Tibial nerve (tissue), 4 donors: ENCODE results near the gene CCDC177. TPM values are rescaled to one million over a fixed set of nuclear protein-coding genes. Genes with fewer than 3 reads are reported as not detected.

Source experiments
- DNase-seq, 2 donors: peaks; one replicate each; pipeline ENCODE4 v3.0.0-alpha.2; 2019; ENCODE audit warnings: low spot score in 2 of 2
- H3K27ac ChIP-seq, 4 donors: fragments of 200-600 bp; sonication (generic) in 3 of 4; one replicate each; pipeline ENCODE4 v1.5.1; 2017 to 2019; ENCODE audit warnings: mild to moderate bottlenecking in 1 of 4
- H3K27me3 ChIP-seq, 2 donors: fragments of 200-600 bp; sonication (generic) in 1 of 2; one replicate each; pipeline versions ENCODE4 v1.5.1 to v1.6.0; 2017 to 2019
- H3K36me3 ChIP-seq, 3 donors: fragments of 200-600 bp; sonication (generic); one replicate each; pipeline ENCODE4 v1.5.1; 2018 to 2019
- H3K4me1 ChIP-seq, 4 donors: fragments of 200-600 bp; sonication (generic) in 3 of 4; one replicate each; pipeline ENCODE4 v1.5.1; 2017 to 2019
- H3K4me3 ChIP-seq, 4 donors: fragments of 200-600 bp; sonication (generic) in 3 of 4; one replicate each; pipeline ENCODE4 v1.5.1; 2017 to 2019; ENCODE audit warnings: mild to moderate bottlenecking in 1 of 4, moderate library complexity in 1 of 4
- H3K9me3 ChIP-seq, 4 donors: fragments of 200-600 bp; sonication (generic) in 3 of 4; one replicate each; pipeline ENCODE4 v1.5.1; 2017 to 2019
- EP300 ChIP-seq, 2 donors: sonication (generic); formaldehyde crosslinking; IDR thresholded peaks; one replicate each; pipeline ENCODE4 v1.6.1; 2017; ENCODE audit warnings: antibody characterized with exemption in 2 of 2, mild to moderate bottlenecking in 1 of 2
- POLR2A ChIP-seq, 2 donors: fragments of 450-650 bp; IDR thresholded peaks; one replicate each; pipeline ENCODE4 v1.6.1; 2017; ENCODE audit warnings: antibody characterized with exemption in 2 of 2, mild to moderate bottlenecking in 2 of 2, moderate library complexity in 2 of 2
- WGBS, 2 donors: methylation state at CpG; one replicate each; pipeline ENCODE4 v1.1.5; 2018; 5-methylcytosine and 5-hydroxymethylcytosine counted together
- total RNA-seq, 4 donors: library from RNA; depleted of rRNA; stranded (reverse); fragments of >200 nt; gene quantifications; one replicate each; pipeline ENCODE4 v1.1.0, GENCODE V29; 2016
- TF ChIP-seq, protein P1 (sequence below), 5 experiments: fragments of 200-600 bp in 3 of 5; fragments of 450-650 bp in 2 of 5; sonication (generic) in 3 of 5; IDR thresholded peaks; one replicate each; pipeline ENCODE4 v1.5.1; 2016 to 2019; ENCODE audit warnings: antibody characterized with exemption in 5 of 5, mild to moderate bottlenecking in 3 of 5, moderate library complexity in 2 of 5

CCDC177 gene
- total RNA-seq, 4 donors from 2014 or later, result not detected

DNA sequence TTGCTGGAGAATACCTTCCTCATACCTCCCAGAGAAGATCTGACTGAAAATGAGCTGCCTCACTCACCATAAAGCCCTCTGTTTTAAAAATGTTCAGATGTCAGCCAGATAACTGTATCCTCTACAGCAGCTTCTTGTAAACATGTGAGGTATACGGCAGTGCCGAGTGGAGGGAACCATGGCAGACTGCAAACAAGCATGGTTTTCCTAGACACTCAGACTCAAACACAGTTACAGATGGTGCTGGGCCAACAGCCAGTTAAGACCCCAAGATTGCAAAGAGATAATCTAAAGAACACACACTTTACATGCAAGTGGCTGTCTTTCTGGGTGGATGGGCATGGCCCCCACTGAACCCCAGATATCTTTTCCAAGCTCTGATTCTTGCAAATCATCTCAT is 16.6 kb upstream of the CCDC177 start:
- H3K4me3 ChIP-seq, result no peak overlapping the region
- no peak overlapping the region for H3K27ac ChIP-seq
- H3K4me1 ChIP-seq, result peaks cover 0 to 11% (median 4%) of the 10 kb centered on the region in 4 donors
- H3K9me3 ChIP-seq, result no peaks in the 10 kb centered on the region
- 91 to 93% methylated on average over 2 of the region's 2 CpGs for WGBS, 2 donors
- DNase-seq, result no peak
- no peaks in the 10 kb centered on the region for H3K27me3 ChIP-seq
- H3K36me3 ChIP-seq, result no peaks in the 10 kb centered on the region
- TF ChIP-seq EP300 (IDR thresholded peaks at IDR 0.05) (no peak), POLR2A (IDR thresholded peaks at IDR 0.05) (no peak)
- TF ChIP-seq, protein P1, sequence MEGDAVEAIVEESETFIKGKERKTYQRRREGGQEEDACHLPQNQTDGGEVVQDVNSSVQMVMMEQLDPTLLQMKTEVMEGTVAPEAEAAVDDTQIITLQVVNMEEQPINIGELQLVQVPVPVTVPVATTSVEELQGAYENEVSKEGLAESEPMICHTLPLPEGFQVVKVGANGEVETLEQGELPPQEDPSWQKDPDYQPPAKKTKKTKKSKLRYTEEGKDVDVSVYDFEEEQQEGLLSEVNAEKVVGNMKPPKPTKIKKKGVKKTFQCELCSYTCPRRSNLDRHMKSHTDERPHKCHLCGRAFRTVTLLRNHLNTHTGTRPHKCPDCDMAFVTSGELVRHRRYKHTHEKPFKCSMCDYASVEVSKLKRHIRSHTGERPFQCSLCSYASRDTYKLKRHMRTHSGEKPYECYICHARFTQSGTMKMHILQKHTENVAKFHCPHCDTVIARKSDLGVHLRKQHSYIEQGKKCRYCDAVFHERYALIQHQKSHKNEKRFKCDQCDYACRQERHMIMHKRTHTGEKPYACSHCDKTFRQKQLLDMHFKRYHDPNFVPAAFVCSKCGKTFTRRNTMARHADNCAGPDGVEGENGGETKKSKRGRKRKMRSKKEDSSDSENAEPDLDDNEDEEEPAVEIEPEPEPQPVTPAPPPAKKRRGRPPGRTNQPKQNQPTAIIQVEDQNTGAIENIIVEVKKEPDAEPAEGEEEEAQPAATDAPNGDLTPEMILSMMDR (IDR thresholded peaks at IDR 0.05), result no peak

DNA sequence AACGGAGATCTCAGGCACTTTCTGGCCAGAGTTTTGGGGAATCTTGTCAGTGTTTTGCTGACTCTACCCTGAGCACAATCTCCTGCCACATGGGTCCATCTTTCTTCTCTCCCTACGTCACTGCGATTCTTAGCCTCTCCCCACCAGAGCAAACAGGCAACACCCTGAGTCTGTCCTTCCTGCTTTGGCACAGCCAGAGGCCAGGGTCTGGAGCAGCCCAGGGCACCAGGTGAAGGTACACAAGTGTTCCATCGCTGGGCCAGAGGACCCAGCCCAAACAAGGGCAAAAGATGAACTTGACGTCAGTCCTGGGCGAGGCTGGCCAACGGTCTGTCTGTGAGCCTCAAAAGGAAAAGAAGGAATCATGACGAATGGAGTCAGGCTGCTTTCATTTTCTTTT is 12.7 kb upstream of the CCDC177 start:
- Histone ChIP-seq H3K4me1 (peaks cover 0 to 4% (median 0%) of the 10 kb centered on the region in 4 donors), H3K9me3 (no peaks in the 10 kb centered on the region), H3K4me3 (no peak overlapping the region), H3K36me3 (no peaks in the 10 kb centered on the region), H3K27ac (peak overlapping the region in 1 of 4 donors; percentile 57), H3K27me3 (no peaks in the 10 kb centered on the region)
- 70% methylated on average over 8 of the region's 8 CpGs for WGBS, 2 donors
- DNase-seq, result no peak
- TF ChIP-seq, protein P1 (IDR thresholded peaks at IDR 0.05), result no peak
- TF ChIP-seq EP300 (IDR thresholded peaks at IDR 0.05), result peak in 1 of 2 donors; percentile 11

DNA sequence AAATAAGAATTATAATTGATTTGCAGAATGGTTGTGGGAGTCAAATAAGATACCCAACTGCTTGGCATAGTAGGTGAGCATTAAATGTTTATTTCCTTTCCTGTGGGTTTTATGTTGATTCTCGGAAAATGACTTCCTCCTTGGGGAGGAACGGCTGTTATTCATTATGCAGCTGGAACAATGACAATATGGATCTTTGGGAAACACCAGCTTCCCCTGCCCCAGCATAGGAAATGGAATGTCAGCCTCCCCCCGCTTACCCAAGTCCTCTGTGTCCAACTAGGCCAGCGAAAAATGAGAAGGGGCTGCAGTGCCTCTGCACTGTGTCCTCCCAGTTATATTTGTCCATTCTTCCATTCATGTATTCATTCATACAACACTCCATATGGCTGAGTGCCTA is 11.7 kb upstream of the CCDC177 start:
- Histone ChIP-seq H3K27ac (no peak overlapping the region), H3K4me1 (peaks cover 0 to 4% (median 0%) of the 10 kb centered on the region in 4 donors), H3K36me3 (no peaks in the 10 kb centered on the region), H3K9me3 (no peaks in the 10 kb centered on the region), H3K27me3 (no peaks in the 10 kb centered on the region), H3K4me3 (no peak overlapping the region)
- 57 to 75% methylated on average over 4 of the region's 4 CpGs for WGBS, 2 donors
- no peak for DNase-seq
- TF ChIP-seq, protein P1 (IDR thresholded peaks at IDR 0.05), result no peak
- TF ChIP-seq EP300 (IDR thresholded peaks at IDR 0.05) (no peak), POLR2A (IDR thresholded peaks at IDR 0.05) (no peak)

GRCh38 chr14:69584389-69584788 is 9.7 kb upstream of the CCDC177 start:
- no peak for DNase-seq
- WGBS, 2 donors, result 91 to 100% methylated on average over 1 of the region's 1 CpG
- H3K27me3 ChIP-seq, result no peaks in the 10 kb centered on the region
- H3K27ac ChIP-seq, result no peak overlapping the region
- TF ChIP-seq EP300 (IDR thresholded peaks at IDR 0.05) (no peak), POLR2A (IDR thresholded peaks at IDR 0.05) (no peak)
- TF ChIP-seq, protein P1 (IDR thresholded peaks at IDR 0.05), result no peak
- peaks cover 0 to 4% (median 0%) of the 10 kb centered on the region in 4 donors for H3K4me1 ChIP-seq
- H3K4me3 ChIP-seq, result no peak overlapping the region
- H3K9me3 ChIP-seq, result no peaks in the 10 kb centered on the region
- no peaks in the 10 kb centered on the region for H3K36me3 ChIP-seq

GRCh38 chr14:69582829-69583228 is 8.2 kb upstream of the CCDC177 start:
- WGBS, 2 donors, result 89 to 90% methylated on average over 4 of the region's 4 CpGs
- Histone ChIP-seq H3K4me1 (peaks cover 0 to 4% (median 0%) of the 10 kb centered on the region in 4 donors), H3K27ac (no peak overlapping the region), H3K4me3 (no peak overlapping the region), H3K9me3 (no peaks in the 10 kb centered on the region), H3K27me3 (no peaks in the 10 kb centered on the region), H3K36me3 (no peaks in the 10 kb centered on the region)
- DNase-seq, result no peak
- TF ChIP-seq POLR2A (IDR thresholded peaks at IDR 0.05), result no peak

DNA sequence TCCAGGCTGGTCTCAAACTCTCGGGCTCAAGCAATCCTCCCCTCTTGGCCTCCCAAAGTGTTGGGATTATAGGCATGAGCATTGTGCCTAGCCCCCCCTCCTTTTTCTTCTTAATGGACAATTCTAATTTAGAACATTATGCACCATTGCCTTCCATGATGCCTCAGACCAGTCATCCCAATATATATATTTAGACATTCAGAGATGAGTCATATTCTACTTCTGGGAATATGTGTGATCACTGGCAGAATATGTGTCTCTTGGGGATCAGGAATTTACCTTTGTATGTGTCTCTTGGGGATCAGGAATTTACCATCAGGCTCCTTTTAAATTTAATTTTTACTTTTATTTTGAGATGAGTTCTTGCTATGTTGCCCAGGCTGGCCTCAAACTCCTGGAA is 7.5 kb upstream of the CCDC177 start:
- H3K4me3 ChIP-seq, result no peak overlapping the region
- H3K27ac ChIP-seq, result no peak overlapping the region
- no peaks in the 10 kb centered on the region for H3K36me3 ChIP-seq
- DNase-seq, result no peak
- peaks cover 0 to under 1% of the 10 kb centered on the region in 2 donors for H3K27me3 ChIP-seq
- TF ChIP-seq POLR2A (IDR thresholded peaks at IDR 0.05) (no peak), EP300 (IDR thresholded peaks at IDR 0.05) (no peak)
- TF ChIP-seq, protein P1 (IDR thresholded peaks at IDR 0.05), result no peak
- no peaks in the 10 kb centered on the region for H3K9me3 ChIP-seq
- WGBS, 2 donors, result 86 to 93% methylated on average over 1 of the region's 1 CpG
- peaks cover 0 to 4% (median 0%) of the 10 kb centered on the region in 4 donors for H3K4me1 ChIP-seq
